Activated naive CD4-positive, alpha-beta T cell treated with anti-CD3 and anti-CD28 coated beads, Interleukin-2, amount 10 ng/mL, durations not matched to agents 7 days and 5 days (primary cell): Measurements from ENCODE around the gene FAM234A.

Experiments used
- CTCF ChIA-PET: fragments of 350-600 bp; sonication (Branson Sonifier 250); formaldehyde crosslinking; loops from one replicate; lab custom pipeline; 2021; ENCODE audit warnings: antibody characterized with exemption; lab: Charles Lee
- DNase-seq: peaks from one replicate; pipeline ENCODE4 v3.0.0-alpha.2; 2020
- H3K27ac Mint-ChIP-seq: one replicate; pipeline ENCODE4 v1.8.0; 2021; ENCODE audit warnings: mild to moderate bottlenecking, moderate library complexity, mixed read lengths
- H3K27me3 Mint-ChIP-seq: one replicate; pipeline ENCODE4 v1.8.0; 2021; ENCODE audit warnings: mild to moderate bottlenecking, mixed read lengths
- H3K36me3 Mint-ChIP-seq: one replicate; pipeline ENCODE4 v1.8.0; 2021; ENCODE audit warnings: mixed read lengths
- H3K4me1 Mint-ChIP-seq: one replicate; pipeline ENCODE4 v1.8.0; 2021; ENCODE audit warnings: mixed read lengths
- H3K4me3 Mint-ChIP-seq: one replicate; pipeline ENCODE4 v1.8.0; 2021; ENCODE audit warnings: mild to moderate bottlenecking, moderate library complexity, mixed read lengths
- H3K9me3 Mint-ChIP-seq: one replicate; pipeline ENCODE4 v1.8.0; 2021; ENCODE audit warnings: mixed read lengths

Gene FAM234A

GRCh38 chr16:303760-304505 lies 69.3 kb downstream of the FAM234A start:
- DNase-seq, result no peak
- H3K9me3 Mint-ChIP-seq, result no peaks in the 10 kb centered on the region
- no peak overlapping the region for H3K27ac Mint-ChIP-seq
- H3K36me3 Mint-ChIP-seq, result peaks cover 9% of the 10 kb centered on the region
- no peak overlapping the region for H3K4me3 Mint-ChIP-seq
- H3K27me3 Mint-ChIP-seq, result no peaks in the 10 kb centered on the region
- CTCF ChIA-PET, result no interaction called here
- H3K4me1 Mint-ChIP-seq, result peaks cover 4% of the 10 kb centered on the region

DNA sequence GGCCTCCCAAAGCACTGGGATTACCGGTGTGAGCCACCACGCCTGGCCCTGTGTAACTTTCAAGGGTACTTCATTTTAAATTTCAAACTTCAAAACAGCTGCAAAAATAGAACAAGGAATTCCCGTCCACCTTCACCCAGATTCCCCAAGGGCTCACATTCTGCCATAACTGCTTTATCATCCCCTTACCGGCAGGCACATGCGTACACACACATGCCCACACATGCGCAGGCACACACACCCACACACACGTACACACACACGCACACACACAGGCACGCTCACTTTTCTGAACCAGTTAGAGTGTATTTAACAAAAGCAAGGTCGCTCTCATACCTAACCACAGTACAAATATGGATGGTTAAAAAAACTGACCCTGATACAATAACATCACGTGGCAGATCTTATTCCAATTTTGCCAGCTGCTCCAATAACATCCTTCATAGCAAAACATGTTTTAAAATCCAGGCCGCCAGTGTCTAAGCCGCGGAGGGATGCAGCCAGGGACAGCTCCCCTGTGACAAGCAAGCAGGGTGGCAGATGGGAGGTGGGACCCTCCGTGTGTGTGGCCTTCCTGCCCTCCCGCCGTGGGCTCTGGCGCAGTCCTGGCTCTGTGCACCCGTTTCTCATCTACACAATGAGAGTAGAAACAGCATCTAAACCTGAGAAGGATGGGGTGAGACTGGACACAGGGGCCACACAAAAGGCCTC lies 71.5 kb downstream of the FAM234A start:
- peaks cover 15% of the 10 kb centered on the region for H3K36me3 Mint-ChIP-seq
- no peaks in the 10 kb centered on the region for H3K27me3 Mint-ChIP-seq
- DNase-seq, result no peak
- H3K4me3 Mint-ChIP-seq, result no peak overlapping the region
- H3K9me3 Mint-ChIP-seq, result no peaks in the 10 kb centered on the region
- H3K27ac Mint-ChIP-seq, result peak overlapping the region; percentile 8
- CTCF ChIA-PET, result interaction anchor here (0.9 kb wide), 1 partner anchor 56 kb away, joined by 3 read pairs; no protein-coding TSS in a partner anchor
- peaks cover 12% of the 10 kb centered on the region for H3K4me1 Mint-ChIP-seq

- no peaks in the 10 kb centered on the region for H3K9me3 Mint-ChIP-seq
- no peak overlapping the region for H3K27ac Mint-ChIP-seq
- H3K4me1 Mint-ChIP-seq, result peaks cover 12% of the 10 kb centered on the region
- DNase-seq, result no peak
- CTCF ChIA-PET, result no interaction called here
- peaks cover 15% of the 10 kb centered on the region for H3K36me3 Mint-ChIP-seq
- no peaks in the 10 kb centered on the region for H3K27me3 Mint-ChIP-seq
- H3K4me3 Mint-ChIP-seq, result no peak overlapping the region
Observed at GRCh38 chr16:306911-307370, 72.3 kb downstream of the FAM234A start.

GRCh38 chr16:307691-308312 lies 73.2 kb downstream of the FAM234A start:
- no peaks in the 10 kb centered on the region for H3K27me3 Mint-ChIP-seq
- H3K36me3 Mint-ChIP-seq, result peaks cover 15% of the 10 kb centered on the region
- peaks cover 12% of the 10 kb centered on the region for H3K4me1 Mint-ChIP-seq
- H3K27ac Mint-ChIP-seq, result no peak overlapping the region
- no peak for DNase-seq
- CTCF ChIA-PET, result no interaction called here
- no peak overlapping the region for H3K4me3 Mint-ChIP-seq
- no peaks in the 10 kb centered on the region for H3K9me3 Mint-ChIP-seq

DNA sequence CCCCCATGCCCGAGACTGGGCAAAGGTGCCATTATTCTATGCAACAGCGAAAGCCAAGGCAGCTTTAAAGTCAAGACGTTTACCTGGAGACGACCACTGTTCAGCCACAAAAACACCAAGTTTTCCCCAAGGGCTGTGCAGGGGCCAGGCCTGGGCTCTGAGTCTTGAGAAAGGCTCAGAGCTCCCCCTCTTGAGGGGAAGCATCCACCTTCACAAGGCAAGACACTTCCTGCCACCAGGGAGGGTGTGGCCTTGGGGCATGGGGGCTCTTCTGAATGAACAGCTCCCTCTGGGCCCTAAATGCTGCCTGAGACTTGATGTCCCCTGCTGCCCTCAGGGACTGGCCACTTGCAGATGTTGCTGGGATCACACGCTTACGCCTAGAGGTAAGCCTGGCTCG lies 74.9 kb downstream of the FAM234A start:
- Mint-ChIP-seq H3K27me3 (no peaks in the 10 kb centered on the region), H3K27ac (no peak overlapping the region), H3K4me3 (no peak overlapping the region), H3K36me3 (peaks cover 16% of the 10 kb centered on the region), H3K4me1 (peaks cover 10% of the 10 kb centered on the region), H3K9me3 (no peaks in the 10 kb centered on the region)
- CTCF ChIA-PET, result interaction anchor here (0.8 to 1.7 kb wide), 2 partner anchors 40 to 81 kb away, joined by 3 read pairs; no protein-coding TSS in a partner anchor
- DNase-seq, result peak; percentile 65

- no peak for DNase-seq
- CTCF ChIA-PET, result no interaction called here
- peaks cover 13% of the 10 kb centered on the region for H3K36me3 Mint-ChIP-seq
- no peak overlapping the region for H3K4me3 Mint-ChIP-seq
- H3K27ac Mint-ChIP-seq, result no peak overlapping the region
- no peaks in the 10 kb centered on the region for H3K27me3 Mint-ChIP-seq
- H3K9me3 Mint-ChIP-seq, result no peaks in the 10 kb centered on the region
- H3K4me1 Mint-ChIP-seq, result peaks cover 10% of the 10 kb centered on the region
Observed at GRCh38 chr16:311725-312124, 77.1 kb downstream of the FAM234A start.

- H3K27ac Mint-ChIP-seq, result no peak overlapping the region
- CTCF ChIA-PET, result no interaction called here
- H3K27me3 Mint-ChIP-seq, result no peaks in the 10 kb centered on the region
- DNase-seq, result no peak
- peaks cover 18% of the 10 kb centered on the region for H3K36me3 Mint-ChIP-seq
- H3K4me1 Mint-ChIP-seq, result peaks cover 13% of the 10 kb centered on the region
- H3K4me3 Mint-ChIP-seq, result no peak overlapping the region
- H3K9me3 Mint-ChIP-seq, result no peaks in the 10 kb centered on the region
Observed at GRCh38 chr16:314351-314750, 79.7 kb downstream of the FAM234A start.

GRCh38 chr16:314795-315299 lies 80.2 kb downstream of the FAM234A start:
- peaks cover 12% of the 10 kb centered on the region for H3K4me1 Mint-ChIP-seq
- H3K36me3 Mint-ChIP-seq, result peaks cover 19% of the 10 kb centered on the region
- no peaks in the 10 kb centered on the region for H3K27me3 Mint-ChIP-seq
- no peak overlapping the region for H3K4me3 Mint-ChIP-seq
- CTCF ChIA-PET, result no interaction called here
- H3K27ac Mint-ChIP-seq, result no peak overlapping the region
- no peaks in the 10 kb centered on the region for H3K9me3 Mint-ChIP-seq
- no peak for DNase-seq
